Testis (tissue), 3 donors: ENCODE results near the gene NOD2. TPM values are rescaled to one million over a fixed set of nuclear protein-coding genes. Genes with fewer than 3 reads are reported as not detected.

Experiments used
- DNase-seq: peaks from one replicate; pipeline ENCODE4 v3.0.0-alpha.2; 2019
- H3K27ac ChIP-seq, 2 donors: fragments of 200-600 bp; sonication (generic); one replicate each; pipeline ENCODE4 v1.5.1; 2019
- H3K27me3 ChIP-seq: fragments of 200-600 bp; sonication (generic); one replicate; pipeline ENCODE4 v1.5.1; 2019
- H3K36me3 ChIP-seq: fragments of 200-600 bp; sonication (generic); one replicate; pipeline ENCODE4 v1.5.1; 2017; ENCODE audit warnings: low read depth; ENCODE audit errors: missing control alignments
- H3K4me1 ChIP-seq: fragments of 200-600 bp; sonication (generic); one replicate; pipeline ENCODE4 v1.5.1; 2019
- H3K4me3 ChIP-seq, 2 donors: fragments of 200-600 bp; sonication (generic); one replicate each; pipeline ENCODE4 v1.5.1; 2017 to 2019
- H3K9me3 ChIP-seq: fragments of 200-600 bp; sonication (generic); one replicate; pipeline ENCODE4 v1.5.1; 2017
- CTCF ChIP-seq, 3 experiments: fragments of 450-650 bp in 2 of 3; fragments of 200-600 bp in 1 of 3; sonication (generic) in 1 of 3; IDR thresholded peaks; one replicate each; pipeline ENCODE4 v1.5.1; 2016 to 2019; ENCODE audit warnings: antibody characterized with exemption in 3 of 3, mild to moderate bottlenecking in 2 of 3, moderate library complexity in 1 of 3
- POLR2A ChIP-seq: fragments of 450-650 bp; IDR thresholded peaks from one replicate; pipeline ENCODE4 v1.6.1; 2017; ENCODE audit warnings: antibody characterized with exemption, mild to moderate bottlenecking, moderate library complexity
- WGBS, 2 donors: methylation state at CpG; one replicate each; pipeline ENCODE4 v1.1.5; 2018; 5-methylcytosine and 5-hydroxymethylcytosine counted together
- intact Hi-C: fragments of 100-400 bp; cut with DNase I; formaldehyde crosslinking; loops from one replicate; pipeline ENCODE4 v1.15.1; 2023; ENCODE audit warnings: low total_unique reads
- polyA plus RNA-seq: library from polyadenylated mRNA; stranded (reverse); fragments of 350-450 nt; fragmentation: Illumina TruSeq; extraction: RNeasy Lipid Tissue Mini Kit (QIAGEN cat#74804); gene quantifications from one replicate; pipeline ENCODE4 v1.2.3, GENCODE V29; 2014; ENCODE audit warnings: low read depth, low replicate concordance; ENCODE audit not compliant: insufficient read depth
- total RNA-seq, 2 donors: library from RNA; depleted of rRNA; stranded (reverse); fragments of >200 nt; gene quantifications; one replicate each; pipeline ENCODE4 v1.2.3, GENCODE V29; 2016

The NOD2 gene
- total and polyA plus RNA-seq, 3 donors from 2014 or later = 1.6 to 4.1 (median 1.7) TPM

GRCh38 chr16:50741225-50741780 is 47.9 kb downstream of the NOD2 start:
- intact Hi-C loops = no loop called here
- DNase-seq = no peak
- 2 to 3% methylated on average over 16 to 21 of the region's 21 CpGs for WGBS, 2 donors

GRCh38 chr16:50741781-50742575 is 48.6 kb downstream of the NOD2 start, which contains the start of gene CYLD:
TSS of gene CYLD (plus strand) at chr16:50742086. CDS start at chr16:50749699, 7,613 bp downstream.
- peak within 1 kb of the TSS; percentile 64 to 88 for H3K27ac ChIP-seq
- no peaks in the 10 kb centered on the region for H3K36me3 ChIP-seq
- no peak for TF ChIP-seq POLR2A
- no peak for TF ChIP-seq CTCF (IDR thresholded peaks at IDR 0.05)
- no peaks in the 10 kb centered on the region for H3K4me1 ChIP-seq
- H3K9me3 ChIP-seq = no peaks in the 10 kb centered on the region
- peak within 1 kb of the TSS; percentile 90 to 95 for H3K4me3 ChIP-seq
- 0% methylated on average over 4 to 54 of the region's 93 CpGs for WGBS, 2 donors
- DNase-seq = peak; percentile 100
- no peaks in the 10 kb centered on the region for H3K27me3 ChIP-seq
- intact Hi-C loops = no loop called here

More at GRCh38 chr16:50741225-50741780, 47.9 kb downstream of the NOD2 start:
- Histone ChIP-seq H3K4me1 (no peaks in the 10 kb centered on the region), H3K4me3 (peak overlapping the region; percentile 52 to 90), H3K27ac (no peak overlapping the region), H3K9me3 (no peaks in the 10 kb centered on the region), H3K27me3 (no peaks in the 10 kb centered on the region), H3K36me3 (no peaks in the 10 kb centered on the region)
- TF ChIP-seq CTCF (IDR thresholded peaks at IDR 0.05) (no peak), POLR2A (no peak)

- 0 to 1% methylated on average over 7 to 28 of the region's 28 CpGs for WGBS, 2 donors
- Histone ChIP-seq H3K36me3 (no peaks in the 10 kb centered on the region), H3K4me1 (no peaks in the 10 kb centered on the region), H3K27ac (peak overlapping the region; percentile 64 to 88), H3K4me3 (peak overlapping the region; percentile 90 to 95), H3K27me3 (no peaks in the 10 kb centered on the region), H3K9me3 (no peaks in the 10 kb centered on the region)
- intact Hi-C loops = no loop called here
- TF ChIP-seq CTCF (IDR thresholded peaks at IDR 0.05) (no peak), POLR2A (no peak)
- no peak for DNase-seq
Observed at GRCh38 chr16:50742576-50743200, 49.3 kb downstream of the NOD2 start.

- Histone ChIP-seq H3K27ac (no peak overlapping the region), H3K9me3 (no peaks in the 10 kb centered on the region), H3K4me1 (no peaks in the 10 kb centered on the region), H3K36me3 (no peaks in the 10 kb centered on the region), H3K27me3 (no peaks in the 10 kb centered on the region), H3K4me3 (no peak overlapping the region)
- TF ChIP-seq CTCF (IDR thresholded peaks at IDR 0.05) (no peak), POLR2A (no peak)
- no peak for DNase-seq
- intact Hi-C loops = no loop called here
- WGBS, 2 donors = 75 to 76% methylated on average over 3 of the region's 3 CpGs
Observed at GRCh38 chr16:50743581-50744225, 50.3 kb downstream of the NOD2 start.
